SK-N-SH treated with all-trans-retinoic acid at 6 μM for 48 hours (cell line): Measurements from ENCODE around the gene ALDH1L2.

Source experiments
- ZNF565 ChIP-seq: fragments of 450-650 bp; formaldehyde crosslinking; conservative IDR thresholded peaks from 2 replicates; pipeline ENCODE4 v1.5.0; 2020; ENCODE audit warnings: low read depth, mild to moderate bottlenecking, moderate library complexity
- TF ChIP-seq, protein P1 (sequence below): fragments of 250-450 bp; sonication (Bioruptor Pico); IDR thresholded peaks from 2 replicates; pipeline ENCODE4 v1.8.0; 2020; ENCODE audit warnings: mild to moderate bottlenecking, moderate library complexity, borderline replicate concordance

DNA sequence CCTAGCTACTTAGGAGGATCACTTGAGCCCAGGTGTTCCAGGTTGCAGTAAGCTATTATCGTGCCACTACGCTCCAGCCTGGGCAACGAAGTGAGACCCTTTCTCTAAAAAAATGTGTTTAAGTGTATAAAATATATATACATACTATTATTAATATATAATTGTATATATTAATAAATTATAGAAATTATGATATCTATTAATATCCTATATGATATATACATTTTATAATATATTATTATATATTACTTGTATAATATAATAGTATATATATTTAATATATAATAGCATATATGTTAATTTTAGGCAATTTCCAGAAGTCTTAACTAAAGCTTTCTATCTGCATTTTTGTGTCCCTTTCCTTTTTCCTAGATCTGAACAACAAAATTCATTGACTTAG lies 12.3 kb downstream of the ALDH1L2 start:
- TF ChIP-seq ZNF565 (CRISPR knock-in tag) = no peak
- TF ChIP-seq, protein P1, sequence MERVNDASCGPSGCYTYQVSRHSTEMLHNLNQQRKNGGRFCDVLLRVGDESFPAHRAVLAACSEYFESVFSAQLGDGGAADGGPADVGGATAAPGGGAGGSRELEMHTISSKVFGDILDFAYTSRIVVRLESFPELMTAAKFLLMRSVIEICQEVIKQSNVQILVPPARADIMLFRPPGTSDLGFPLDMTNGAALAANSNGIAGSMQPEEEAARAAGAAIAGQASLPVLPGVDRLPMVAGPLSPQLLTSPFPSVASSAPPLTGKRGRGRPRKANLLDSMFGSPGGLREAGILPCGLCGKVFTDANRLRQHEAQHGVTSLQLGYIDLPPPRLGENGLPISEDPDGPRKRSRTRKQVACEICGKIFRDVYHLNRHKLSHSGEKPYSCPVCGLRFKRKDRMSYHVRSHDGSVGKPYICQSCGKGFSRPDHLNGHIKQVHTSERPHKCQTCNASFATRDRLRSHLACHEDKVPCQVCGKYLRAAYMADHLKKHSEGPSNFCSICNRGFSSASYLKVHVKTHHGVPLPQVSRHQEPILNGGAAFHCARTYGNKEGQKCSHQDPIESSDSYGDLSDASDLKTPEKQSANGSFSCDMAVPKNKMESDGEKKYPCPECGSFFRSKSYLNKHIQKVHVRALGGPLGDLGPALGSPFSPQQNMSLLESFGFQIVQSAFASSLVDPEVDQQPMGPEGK (CRISPR knock-in tag) = no peak
